Naive B cell (primary cell): Measurements from ENCODE around the gene DNAJC30. TPM values are rescaled to one million over a fixed set of nuclear protein-coding genes. Genes with fewer than 3 reads are reported as not detected.
"Not testable (repeated sequence)": the region's sequence is repeated elsewhere in the genome, so short reads cannot be mapped to it uniquely, and the experiment has no call there.

Source experiments
- ATAC-seq, 2 donors: fragments of 150-1000 bp; cut with Tn5 transposase; 2 replicates each; pipeline ENCODE4 v1.10.0; 2021; ENCODE audit warnings: low read depth in 2 of 2, mild to moderate bottlenecking in 2 of 2, moderate library complexity in 2 of 2
- DNase-seq: peaks from one replicate; pipeline ENCODE4 v3.0.0; 2022
- H3K27ac Mint-ChIP-seq, 6 donors: one replicate each; pipeline ENCODE4 v1.8.0; 2020 to 2022; ENCODE audit warnings: mild to moderate bottlenecking in 6 of 6, mixed read lengths in 6 of 6, moderate library complexity in 5 of 6, inconsistent platforms in 2 of 6
- H3K27me3 Mint-ChIP-seq, 3 donors: one replicate each; pipeline ENCODE4 v1.8.0; 2021 to 2022; ENCODE audit warnings: mixed read lengths in 3 of 3, mild to moderate bottlenecking in 1 of 3
- H3K36me3 Mint-ChIP-seq, 2 donors: one replicate each; pipeline ENCODE4 v1.8.0; 2020 to 2022; ENCODE audit warnings: mixed read lengths in 2 of 2, inconsistent platforms in 1 of 2, mild to moderate bottlenecking in 1 of 2
- H3K4me1 Mint-ChIP-seq, 3 donors: one replicate each; pipeline ENCODE4 v1.8.0; 2020 to 2022; ENCODE audit warnings: mixed read lengths in 3 of 3, inconsistent platforms in 1 of 3, mild to moderate bottlenecking in 1 of 3, moderate library complexity in 1 of 3
- H3K4me3 Mint-ChIP-seq, 8 donors: one replicate each; pipeline ENCODE4 v1.8.0; 2020 to 2022; ENCODE audit warnings: mild to moderate bottlenecking in 8 of 8, mixed read lengths in 8 of 8, moderate library complexity in 8 of 8, inconsistent platforms in 2 of 8
- H3K9me3 Mint-ChIP-seq, 7 donors: one replicate each; pipeline ENCODE4 v1.8.0; 2020 to 2022; ENCODE audit warnings: mixed read lengths in 7 of 7, mild to moderate bottlenecking in 5 of 7, inconsistent platforms in 2 of 7, moderate library complexity in 1 of 7
- polyA plus RNA-seq, 6 donors: library from polyadenylated mRNA; unstranded; fragments of 300-500 nt; fragmentation: Illumina TruSeq; gene quantifications; one replicate each; pipeline ENCODE4 v1.2.3, GENCODE V29; 2021; ENCODE audit warnings: low read depth in 6 of 6

The DNAJC30 gene
- polyA plus RNA-seq, 6 donors from 2014 or later, result 9.9 to 15.4 (median 12.2) TPM

- ATAC-seq (no peak), DNase-seq (no peak)
- Mint-ChIP-seq H3K27me3 (peaks cover 17 to 50% (median 36%) of the 10 kb centered on the region in 3 donors), H3K9me3 (no peaks in the 10 kb centered on the region), H3K27ac (peak overlapping the region in 1 of 6 donors; percentile 41), H3K36me3 (no peaks in the 10 kb centered on the region), H3K4me1 (peaks cover 12 to 24% (median 21%) of the 10 kb centered on the region in 3 donors), H3K4me3 (peak overlapping the region; percentile 37 to 91 (median 73))
These were observed 35.2 kb upstream of the DNAJC30 start for GRCh38 chr7:73718438-73718881.

- Mint-ChIP-seq H3K4me3 (peak overlapping the region in 7 of 8 donors; percentile 66 to 91 (median 77)), H3K4me1 (peaks cover 12 to 24% (median 21%) of the 10 kb centered on the region in 3 donors), H3K9me3 (no peaks in the 10 kb centered on the region), H3K27ac (peak overlapping the region in 1 of 6 donors; percentile 41), H3K36me3 (no peaks in the 10 kb centered on the region), H3K27me3 (peaks cover 19 to 55% (median 40%) of the 10 kb centered on the region in 3 donors)
- ATAC-seq (peak; percentile 17 to 21), DNase-seq (no peak)
These were observed 34.7 kb upstream of the DNAJC30 start for GRCh38 chr7:73717991-73718405.

- H3K4me1 Mint-ChIP-seq, result peaks cover 12 to 24% (median 21%) of the 10 kb centered on the region in 3 donors
- peaks cover 27 to 63% (median 48%) of the 10 kb centered on the region in 3 donors for H3K27me3 Mint-ChIP-seq
- H3K4me3 Mint-ChIP-seq, result peak overlapping the region in 6 of 8 donors; percentile 60 to 91 (median 74)
- H3K27ac Mint-ChIP-seq, result no peak overlapping the region
- H3K36me3 Mint-ChIP-seq, result no peaks in the 10 kb centered on the region
- DNase-seq (no peak), ATAC-seq (no peak)
- H3K9me3 Mint-ChIP-seq, result no peaks in the 10 kb centered on the region
These were observed 34.0 kb upstream of the DNAJC30 start for GRCh38 chr7:73717025-73717807.

GRCh38 chr7:73716318-73716890 lies 33.2 kb upstream of the DNAJC30 start:
- H3K27ac Mint-ChIP-seq, result no peak overlapping the region
- H3K4me3 Mint-ChIP-seq, result no peak overlapping the region
- ATAC-seq, result no peak
- peaks cover 23 to 71% (median 56%) of the 10 kb centered on the region in 3 donors for H3K27me3 Mint-ChIP-seq
- DNase-seq, result no peak
- no peaks in the 10 kb centered on the region for H3K9me3 Mint-ChIP-seq
- peaks cover 12 to 24% (median 21%) of the 10 kb centered on the region in 3 donors for H3K4me1 Mint-ChIP-seq
- H3K36me3 Mint-ChIP-seq, result no peaks in the 10 kb centered on the region

- H3K9me3 Mint-ChIP-seq, result no peaks in the 10 kb centered on the region
- no peak overlapping the region for H3K4me3 Mint-ChIP-seq
- H3K27ac Mint-ChIP-seq, result no peak overlapping the region
- ATAC-seq, result no peak
- peaks cover 12 to 24% (median 21%) of the 10 kb centered on the region in 3 donors for H3K4me1 Mint-ChIP-seq
- H3K27me3 Mint-ChIP-seq, result peaks cover 23 to 77% (median 57%) of the 10 kb centered on the region in 3 donors
- no peak for DNase-seq
- H3K36me3 Mint-ChIP-seq, result no peaks in the 10 kb centered on the region
These were observed 32.5 kb upstream of the DNAJC30 start for GRCh38 chr7:73715648-73716317.

GRCh38 chr7:73713319-73713718 lies 30.1 kb upstream of the DNAJC30 start:
- H3K36me3 Mint-ChIP-seq, H3K4me3 Mint-ChIP-seq, DNase-seq, H3K9me3 Mint-ChIP-seq, H3K27ac Mint-ChIP-seq, ATAC-seq: not testable (repeated sequence)
- H3K4me1 Mint-ChIP-seq, result peaks cover 9 to 16% (median 9%) of the 10 kb centered on the region in 3 donors
- peaks cover 23 to 69% (median 49%) of the 10 kb centered on the region in 3 donors for H3K27me3 Mint-ChIP-seq

GRCh38 chr7:73712773-73713172 lies 29.5 kb upstream of the DNAJC30 start:
- Mint-ChIP-seq H3K27ac (peak overlapping the region in 1 of 6 donors; percentile 69), H3K9me3 (no peaks in the 10 kb centered on the region), H3K4me3 (no peak overlapping the region), H3K27me3 (peaks cover 18 to 63% (median 43%) of the 10 kb centered on the region in 3 donors), H3K4me1 (peaks cover 3 to 11% (median 5%) of the 10 kb centered on the region in 3 donors), H3K36me3 (no peaks in the 10 kb centered on the region)
- ATAC-seq (no peak), DNase-seq (no peak)

- Mint-ChIP-seq H3K27me3 (peaks cover 10 to 48% (median 31%) of the 10 kb centered on the region in 3 donors), H3K36me3 (no peaks in the 10 kb centered on the region), H3K4me1 (peaks cover 8 to 20% (median 19%) of the 10 kb centered on the region in 3 donors), H3K4me3 (peak overlapping the region in 1 of 8 donors; percentile 27), H3K9me3 (no peaks in the 10 kb centered on the region), H3K27ac (no peak overlapping the region)
- DNase-seq, result no peak
- no peak for ATAC-seq
These were observed 25.8 kb upstream of the DNAJC30 start for GRCh38 chr7:73708961-73709549.

GRCh38 chr7:73707045-73707631 lies 23.9 kb upstream of the DNAJC30 start:
- H3K9me3 Mint-ChIP-seq, result no peaks in the 10 kb centered on the region
- peaks cover 10 to 28% (median 26%) of the 10 kb centered on the region in 3 donors for H3K4me1 Mint-ChIP-seq
- H3K27ac Mint-ChIP-seq, result peak overlapping the region in 2 of 6 donors; percentile 30 to 76
- peak; percentile 65 to 71 for ATAC-seq
- peaks cover 0 to 3% of the 10 kb centered on the region in 2 donors for H3K36me3 Mint-ChIP-seq
- DNase-seq, result peak; percentile 48
- peaks cover 9 to 41% (median 26%) of the 10 kb centered on the region in 3 donors for H3K27me3 Mint-ChIP-seq
- peak overlapping the region in 6 of 8 donors; percentile 32 to 54 (median 44) for H3K4me3 Mint-ChIP-seq

- peaks cover 4 to 9% of the 10 kb centered on the region in 2 donors for H3K36me3 Mint-ChIP-seq
- H3K4me3 Mint-ChIP-seq, result peak overlapping the region in 2 of 8 donors; percentile 16 to 40
- ATAC-seq (no peak), DNase-seq (no peak)
- peak overlapping the region in 2 of 6 donors; percentile 47 to 56 for H3K27ac Mint-ChIP-seq
- H3K27me3 Mint-ChIP-seq, result peaks cover 11 to 41% (median 26%) of the 10 kb centered on the region in 3 donors
- H3K9me3 Mint-ChIP-seq, result no peaks in the 10 kb centered on the region
- peaks cover 10 to 36% (median 30%) of the 10 kb centered on the region in 3 donors for H3K4me1 Mint-ChIP-seq
These were observed 23.1 kb upstream of the DNAJC30 start for GRCh38 chr7:73706126-73707044.

GRCh38 chr7:73705551-73705920 lies 22.3 kb upstream of the DNAJC30 start:
- no peaks in the 10 kb centered on the region for H3K9me3 Mint-ChIP-seq
- H3K27ac Mint-ChIP-seq, result no peak overlapping the region
- peaks cover 10 to 36% (median 30%) of the 10 kb centered on the region in 3 donors for H3K4me1 Mint-ChIP-seq
- peaks cover 11 to 34% (median 27%) of the 10 kb centered on the region in 3 donors for H3K27me3 Mint-ChIP-seq
- H3K4me3 Mint-ChIP-seq, result peak overlapping the region in 2 of 8 donors; percentile 15 to 54
- ATAC-seq (no peak), DNase-seq (no peak)
- peaks cover 4 to 9% of the 10 kb centered on the region in 2 donors for H3K36me3 Mint-ChIP-seq
